Esophagus muscularis mucosa (tissue), 4 donors: ENCODE measurements around the gene LUC7L2. TPM values are rescaled to one million over a fixed set of nuclear protein-coding genes. Genes with fewer than 3 reads are reported as not detected.

Experiments
- DNase-seq: peaks from one replicate; pipeline ENCODE4 v3.0.0-alpha.2; 2017; ENCODE audit errors: extremely low spot score
- H3K27ac ChIP-seq, 4 donors: fragments of 200-600 bp; sonication (generic); replicated peaks in 1 of 4; 1 replicate in 3 of 4; 2 replicates in 1 of 4; pipeline ENCODE4 v1.5.1; 2016 to 2019; ENCODE audit warnings: mild to moderate bottlenecking in 1 of 4
- H3K27me3 ChIP-seq, 4 donors: fragments of 200-600 bp; sonication (generic); one replicate each; pipeline versions ENCODE4 v1.5.1 to v1.6.0; 2016 to 2019
- H3K36me3 ChIP-seq, 4 donors: fragments of 200-600 bp; sonication (generic); one replicate each; pipeline ENCODE4 v1.5.1; 2016 to 2019
- H3K4me1 ChIP-seq, 4 donors: fragments of 200-600 bp; sonication (generic); one replicate each; pipeline ENCODE4 v1.5.1; 2016 to 2019
- H3K4me3 ChIP-seq, 4 donors: fragments of 200-600 bp; sonication (generic); 1 replicate in 2 of 4; 2 replicates in 2 of 4; pipeline ENCODE4 v1.5.1; 2016 to 2019; ENCODE audit warnings: mild to moderate bottlenecking in 4 of 4, moderate library complexity in 1 of 4
- H3K9me3 ChIP-seq, 4 donors: fragments of 200-600 bp; sonication (generic); 1 replicate in 3 of 4; 2 replicates in 1 of 4; pipeline ENCODE4 v1.5.1; 2016 to 2019
- CTCF ChIP-seq, 3 experiments: fragments of 200-600 bp in 2 of 3; fragments of 450-650 bp in 1 of 3; sonication (generic) in 2 of 3; IDR thresholded peaks; one replicate each; pipeline ENCODE4 v1.5.1; 2017 to 2019; ENCODE audit warnings: antibody characterized with exemption in 3 of 3, mild to moderate bottlenecking in 2 of 3, moderate library complexity in 1 of 3
- EP300 ChIP-seq: sonication (generic); formaldehyde crosslinking; IDR thresholded peaks from one replicate; pipeline ENCODE4 v1.6.1; 2017; ENCODE audit warnings: antibody characterized with exemption
- POLR2A ChIP-seq: fragments of 450-650 bp; IDR thresholded peaks from one replicate; pipeline ENCODE4 v1.6.1; 2017; ENCODE audit warnings: antibody characterized with exemption, moderate library complexity, mild to moderate bottlenecking, low read depth
- POLR2AphosphoS5 ChIP-seq, 2 donors: sonication (generic); formaldehyde crosslinking; IDR thresholded peaks; one replicate each; pipeline ENCODE4 v1.6.1; 2017; ENCODE audit warnings: antibody characterized with exemption in 2 of 2
- WGBS: methylation state at CpG from one replicate; pipeline ENCODE4 v1.1.5; 2018; 5-methylcytosine and 5-hydroxymethylcytosine counted together
- intact Hi-C: fragments of 100-400 bp; cut with DNase I; formaldehyde crosslinking; loops from one replicate; pipeline ENCODE4 v1.15.1; 2023
- total RNA-seq, 4 donors: library from RNA; depleted of rRNA; stranded (reverse); fragments of >200 nt; gene quantifications; one replicate each; pipeline versions ENCODE4 v1.1.0 to v1.2.1, GENCODE V29; 2016

LUC7L2 gene
- total RNA-seq, 4 donors from 2014 or later: 56.0 to 63.7 (median 58.3) TPM

- no peak for DNase-seq
- no peak overlapping the region for H3K4me3 ChIP-seq
- H3K36me3 ChIP-seq: no peaks in the 10 kb centered on the region
- 92% methylated on average over 4 of the region's 4 CpGs for WGBS
- H3K27ac ChIP-seq: no peak overlapping the region
- H3K9me3 ChIP-seq: peaks cover 0 to 3% (median 0%) of the 10 kb centered on the region in 4 donors
- H3K27me3 ChIP-seq: no peaks in the 10 kb centered on the region
- no peak for TF ChIP-seq POLR2A
- no peak for TF ChIP-seq EP300
- no peak for TF ChIP-seq CTCF (IDR thresholded peaks at IDR 0.05)
- no peak for TF ChIP-seq POLR2AphosphoS5 (IDR thresholded peaks at IDR 0.05)
- intact Hi-C loops: no loop called here
- no peaks in the 10 kb centered on the region for H3K4me1 ChIP-seq
These were observed 25.1 kb upstream of the LUC7L2 start for GRCh38 chr7:139334399-139335150.

- Histone ChIP-seq H3K4me3 (no peak overlapping the region), H3K27me3 (no peaks in the 10 kb centered on the region), H3K9me3 (peaks cover 0 to 8% (median 2%) of the 10 kb centered on the region in 4 donors), H3K36me3 (no peaks in the 10 kb centered on the region), H3K4me1 (peaks cover 9 to 20% (median 18%) of the 10 kb centered on the region in 4 donors), H3K27ac (no peak overlapping the region)
- 91% methylated on average over 2 of the region's 2 CpGs for WGBS
- DNase-seq: no peak
- TF ChIP-seq EP300: no peak
- no peak for TF ChIP-seq POLR2AphosphoS5 (IDR thresholded peaks at IDR 0.05)
- intact Hi-C loops: no loop called here
These were observed 20.7 kb upstream of the LUC7L2 start for GRCh38 chr7:139339025-139339424.

- Histone ChIP-seq H3K36me3 (no peaks in the 10 kb centered on the region), H3K9me3 (peaks cover 0 to 8% (median 2%) of the 10 kb centered on the region in 4 donors), H3K27ac (peak overlapping the region; percentile 97 to 100 (median 98)), H3K27me3 (no peaks in the 10 kb centered on the region), H3K4me3 (peak overlapping the region; percentile 75 to 92 (median 78)), H3K4me1 (peaks cover 9 to 20% (median 18%) of the 10 kb centered on the region in 4 donors)
- no peak for TF ChIP-seq POLR2A
- TF ChIP-seq POLR2AphosphoS5 (IDR thresholded peaks at IDR 0.05): no peak
- TF ChIP-seq EP300: no peak
- TF ChIP-seq CTCF (IDR thresholded peaks at IDR 0.05): no peak
- DNase-seq: no peak
- intact Hi-C loops: no loop called here
- WGBS: 82% methylated on average over 13 of the region's 13 CpGs
These were observed 20.0 kb upstream of the LUC7L2 start for GRCh38 chr7:139339698-139340036.

- intact Hi-C loops: no loop called here
- peaks cover 0 to 8% (median 2%) of the 10 kb centered on the region in 4 donors for H3K9me3 ChIP-seq
- H3K27ac ChIP-seq: peak overlapping the region; percentile 97 to 100 (median 98)
- peak; percentile 94 to 97 for TF ChIP-seq POLR2AphosphoS5 (IDR thresholded peaks at IDR 0.05)
- TF ChIP-seq CTCF (IDR thresholded peaks at IDR 0.05): peak; percentile 74 to 83 (median 82)
- TF ChIP-seq EP300: no peak
- H3K4me1 ChIP-seq: peaks cover 9 to 20% (median 18%) of the 10 kb centered on the region in 4 donors
- peak overlapping the region; percentile 75 to 92 (median 78) for H3K4me3 ChIP-seq
- peaks cover 0 to under 1% (median 0%) of the 10 kb centered on the region in 4 donors for H3K36me3 ChIP-seq
- 3% methylated on average over 37 of the region's 66 CpGs for WGBS
- H3K27me3 ChIP-seq: no peaks in the 10 kb centered on the region
- DNase-seq: peak; percentile 100
These were observed 19.5 kb upstream of the LUC7L2 start for GRCh38 chr7:139340037-139340807.

- H3K27me3 ChIP-seq: no peaks in the 10 kb centered on the region
- intact Hi-C loops: no loop called here
- H3K4me1 ChIP-seq: peaks cover 9 to 20% (median 18%) of the 10 kb centered on the region in 4 donors
- no peak for DNase-seq
- peaks cover 0 to 8% (median 2%) of the 10 kb centered on the region in 4 donors for H3K9me3 ChIP-seq
- H3K27ac ChIP-seq: peak overlapping the region; percentile 97 to 100 (median 98)
- peak overlapping the region; percentile 75 to 92 (median 78) for H3K4me3 ChIP-seq
- 1% methylated on average over 9 of the region's 9 CpGs for WGBS
- TF ChIP-seq EP300 (no peak), POLR2A (no peak)
- H3K36me3 ChIP-seq: peaks cover 0 to 6% (median 4%) of the 10 kb centered on the region in 4 donors
These were observed 19.0 kb upstream of the LUC7L2 start for GRCh38 chr7:139340808-139341057.
